GM12801 (cell line): ENCODE measurements around the gene IFNLR1.

Experiments used
- CTCF ChIP-seq: IDR thresholded peaks from one replicate; pipeline ENCODE4 v1.5.1; 2011; ENCODE audit warnings: control low read depth; ENCODE audit not compliant: insufficient read length; ENCODE audit errors: extremely low read depth

IFNLR1 gene

DNA sequence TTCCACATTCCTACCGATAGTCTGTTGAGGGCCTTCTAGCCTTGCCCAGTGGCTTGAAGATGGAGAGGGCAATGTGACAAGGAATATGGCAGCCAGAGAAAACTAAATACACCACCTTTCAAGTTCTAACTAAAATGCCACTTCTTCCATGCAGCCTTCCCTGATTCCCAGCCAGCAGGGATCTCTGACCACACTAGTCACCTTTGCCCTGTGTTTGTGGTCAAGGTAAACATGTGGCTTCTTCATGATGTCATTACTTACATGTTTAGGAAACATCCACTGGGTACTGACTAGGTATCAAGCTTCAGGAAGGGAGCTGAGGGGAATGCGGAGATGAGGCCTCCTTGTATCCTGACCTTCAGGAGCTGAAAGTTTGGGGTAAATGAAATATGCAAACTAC lies 21.6 kb downstream of the IFNLR1 start:
- no peak for TF ChIP-seq CTCF

DNA sequence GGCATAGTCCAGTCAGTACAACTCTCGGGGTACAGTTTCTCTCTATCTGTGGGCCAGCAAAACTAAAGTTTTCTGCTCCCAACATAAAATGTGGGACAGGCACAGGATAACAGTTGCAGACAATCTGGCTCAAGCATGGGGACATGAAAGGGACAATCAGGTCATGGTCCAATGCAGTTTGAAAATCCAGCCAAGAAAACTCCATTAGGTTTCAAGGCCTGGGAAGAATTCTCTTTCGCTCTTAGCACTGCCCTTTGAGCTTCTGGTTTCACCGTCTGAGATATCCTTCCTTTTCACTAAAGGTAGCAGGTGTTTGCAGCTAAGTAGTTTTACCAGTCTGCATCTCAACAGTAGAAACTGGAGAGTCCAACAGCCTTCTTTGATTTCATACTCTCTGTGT lies 23.1 kb downstream of the IFNLR1 start:
- TF ChIP-seq CTCF = no peak

- no peak for TF ChIP-seq CTCF
Measured at GRCh38 chr1:24162201-24162600, 24.9 kb downstream of the IFNLR1 start.

DNA sequence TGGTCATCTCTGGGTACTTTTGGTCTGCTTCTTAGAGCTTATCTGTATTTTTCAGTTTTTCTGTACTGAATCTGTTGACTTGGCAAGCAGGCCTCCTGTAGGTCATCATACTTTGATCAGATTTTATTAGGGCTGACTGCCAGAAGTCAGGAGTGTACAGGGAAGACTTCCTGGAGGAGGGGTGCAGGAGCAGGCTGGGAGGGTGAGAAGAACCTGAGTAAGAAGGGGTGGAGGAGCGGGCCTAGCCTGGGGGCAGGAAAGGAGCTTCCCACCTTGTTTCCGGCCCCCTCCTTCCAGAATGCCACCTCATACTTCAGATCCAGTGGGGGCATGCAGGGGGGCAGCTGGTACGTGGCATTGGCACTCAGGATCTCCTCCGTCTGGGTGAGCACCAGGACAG lies 25.8 kb downstream of the IFNLR1 start:
- no peak for TF ChIP-seq CTCF

DNA sequence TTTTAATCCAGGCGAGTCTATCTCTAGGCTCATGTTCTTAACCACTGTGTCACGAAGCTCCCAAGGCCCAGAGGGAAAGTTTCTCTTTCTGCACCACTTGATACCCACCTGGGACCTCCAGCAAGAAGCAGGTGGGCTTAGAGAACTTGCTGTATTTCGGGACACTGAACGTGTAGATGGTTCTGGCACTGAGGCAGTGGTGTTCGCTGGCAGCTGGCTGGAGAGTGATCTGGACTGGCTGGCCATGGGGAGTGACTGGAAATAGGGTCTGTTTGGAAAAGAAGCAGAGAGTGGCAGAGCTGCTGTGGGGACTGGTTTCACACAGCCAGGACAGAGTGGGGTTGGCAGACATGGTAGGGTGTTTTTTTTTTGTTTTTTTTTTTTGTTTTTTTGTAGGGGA lies 27.7 kb downstream of the IFNLR1 start:
- no peak for TF ChIP-seq CTCF

GRCh38 chr1:24157918-24158481 lies 29.1 kb downstream of the IFNLR1 start:
- TF ChIP-seq CTCF = no peak

- no peak for TF ChIP-seq CTCF
Measured at GRCh38 chr1:24156542-24157260, 30.4 kb downstream of the IFNLR1 start.
